Smooth muscle cell (in vitro differentiated cells): ENCODE data around the gene BAG2. TPM values are rescaled to one million over a fixed set of nuclear protein-coding genes. Genes with fewer than 3 reads are reported as not detected.

Experiments used
- DNase-seq: peaks from one replicate; lab custom pipeline; 2025; ENCODE audit not compliant: unreplicated experiment; lab: John Stamatoyannopoulos, UW
- H2AFZ ChIP-seq: fragments of 200-600 bp; sonication (generic); 2 replicates; pipeline ENCODE4 v1.6.0; 2016; ENCODE audit warnings: antibody characterized with exemption, low read depth, mild to moderate bottlenecking
- H3F3A ChIP-seq: fragments of 200-600 bp; sonication (generic); 2 replicates; pipeline ENCODE4 v1.6.0; 2017; ENCODE audit warnings: antibody characterized with exemption, low read depth
- H3K27ac ChIP-seq: fragments of 200-600 bp; sonication (generic); 2 replicates; pipeline ENCODE4 v1.5.1; 2016; ENCODE audit warnings: low read depth, mild to moderate bottlenecking
- H3K27me3 ChIP-seq: fragments of 200-600 bp; sonication (generic); 2 replicates; pipeline ENCODE4 v1.6.1; 2016; ENCODE audit warnings: low read depth, mild to moderate bottlenecking
- H3K36me3 ChIP-seq: fragments of 200-600 bp; sonication (generic); 2 replicates; pipeline ENCODE4 v1.5.1; 2016; ENCODE audit warnings: low read depth
- H3K4me1 ChIP-seq: fragments of 200-600 bp; sonication (generic); 2 replicates; pipeline ENCODE4 v1.5.1; 2016; ENCODE audit warnings: low read depth
- H3K4me2 ChIP-seq: fragments of 200-600 bp; sonication (generic); 2 replicates; pipeline ENCODE4 v1.6.0; 2016; ENCODE audit warnings: mild to moderate bottlenecking
- H3K4me3 ChIP-seq: fragments of 200-600 bp; sonication (generic); 2 replicates; pipeline ENCODE4 v1.5.1; 2016; ENCODE audit warnings: mild to moderate bottlenecking
- H3K79me2 ChIP-seq: fragments of 200-600 bp; sonication (generic); 2 replicates; pipeline ENCODE4 v1.6.0; 2016; ENCODE audit warnings: low read depth, mild to moderate bottlenecking
- H3K9ac ChIP-seq: fragments of 200-600 bp; sonication (generic); 2 replicates; pipeline ENCODE4 v1.6.0; 2016; ENCODE audit warnings: low read depth
- H3K9me3 ChIP-seq: fragments of 200-600 bp; sonication (generic); replicated peaks from 2 replicates; pipeline ENCODE4 v1.5.1; 2016; ENCODE audit warnings: low read depth
- H4K20me1 ChIP-seq: fragments of 200-600 bp; sonication (generic); 2 replicates; pipeline ENCODE4 v1.6.0; 2016; ENCODE audit warnings: low read depth
- WGBS: methylation state at CpG from one replicate; pipeline ENCODE4 v1.1.7; 2016; ENCODE audit warnings: low lambda C conversion rate; 5-methylcytosine and 5-hydroxymethylcytosine counted together
- polyA plus RNA-seq: library from polyadenylated mRNA; unstranded; fragments of >200 nt; fragmentation: Nextera tagmentation; extraction: Ambion mirVana; gene quantifications from 2 replicates; pipeline ENCODE4 v1.2.1, GENCODE V29; 2016
- total RNA-seq: library from RNA; depleted of rRNA; stranded (reverse); fragments of >200 nt; gene quantifications from 2 replicates; pipeline ENCODE4 v1.2.3, GENCODE V29; 2014
- TF ChIP-seq, protein P1 (sequence below): fragments of 200-600 bp; sonication (generic); IDR thresholded peaks from 2 replicates; pipeline ENCODE4 v1.5.1; 2017; ENCODE audit warnings: borderline replicate concordance, mild to moderate bottlenecking, antibody characterized with exemption; ENCODE audit not compliant: insufficient read depth, poor library complexity, severe bottlenecking

Gene BAG2
- total and polyA plus RNA-seq, 2 experiments from 2014 or later: 12.4 to 15.7 TPM

DNA sequence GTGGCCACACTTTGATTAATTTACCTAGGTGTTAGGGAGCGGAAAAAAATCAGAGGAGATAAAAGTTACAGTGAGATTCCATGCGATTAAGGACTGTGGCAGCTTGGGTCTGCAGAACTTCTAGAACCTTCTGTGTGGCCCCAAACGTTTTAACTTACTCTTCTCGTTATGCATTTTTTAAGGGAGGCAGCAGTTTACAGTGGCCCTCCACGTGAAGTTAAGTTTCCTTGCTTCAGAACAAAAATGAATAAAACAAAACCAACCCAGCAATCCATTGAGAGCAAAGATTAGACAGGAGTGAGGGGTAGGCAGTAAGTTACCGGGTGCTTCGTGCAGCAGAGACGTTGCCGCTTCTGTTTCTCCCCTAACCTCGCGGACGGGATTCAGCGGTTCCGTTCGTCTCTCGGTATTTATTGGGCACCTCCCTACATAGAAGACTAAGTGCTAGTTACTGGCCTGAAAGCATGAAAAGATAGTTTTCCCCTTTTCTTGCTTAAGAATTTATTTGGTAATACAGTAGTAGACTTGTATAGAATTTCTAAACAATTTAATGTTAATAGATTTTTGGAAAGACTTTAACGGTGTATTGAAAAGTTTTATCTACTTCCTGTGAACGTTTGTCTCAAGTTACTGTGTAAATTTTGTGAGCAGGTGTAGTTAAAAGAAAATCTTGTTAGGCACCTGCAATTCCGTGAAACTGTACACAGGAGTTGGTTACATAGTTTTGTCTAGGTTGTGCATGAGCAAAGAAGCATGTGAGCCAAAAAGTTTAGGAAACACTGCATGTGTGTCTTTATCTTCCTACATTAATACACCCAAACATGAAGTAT lies 1.1 kb downstream of the BAG2 start:
- Histone ChIP-seq H3K27me3 (no peaks in the 10 kb centered on the region), H3K36me3 (no peaks in the 10 kb centered on the region), H4K20me1 (peaks cover 35% of the 10 kb centered on the region), H3K79me2 (peaks cover 57% of the 10 kb centered on the region), H3K27ac (peak overlapping the region; percentile 70), H3K9ac (peak overlapping the region; percentile 84), H3K4me1 (peaks cover 17% of the 10 kb centered on the region), H3K4me3 (peak overlapping the region; percentile 67), H3F3A (peaks cover 47% of the 10 kb centered on the region), H2AFZ (no peak overlapping the region), H3K4me2 (peak overlapping the region; percentile 88), H3K9me3 (no peaks in the 10 kb centered on the region)
- no peak for DNase-seq
- 2% methylated on average over 19 of the region's 19 CpGs for WGBS
- TF ChIP-seq, protein P1, sequence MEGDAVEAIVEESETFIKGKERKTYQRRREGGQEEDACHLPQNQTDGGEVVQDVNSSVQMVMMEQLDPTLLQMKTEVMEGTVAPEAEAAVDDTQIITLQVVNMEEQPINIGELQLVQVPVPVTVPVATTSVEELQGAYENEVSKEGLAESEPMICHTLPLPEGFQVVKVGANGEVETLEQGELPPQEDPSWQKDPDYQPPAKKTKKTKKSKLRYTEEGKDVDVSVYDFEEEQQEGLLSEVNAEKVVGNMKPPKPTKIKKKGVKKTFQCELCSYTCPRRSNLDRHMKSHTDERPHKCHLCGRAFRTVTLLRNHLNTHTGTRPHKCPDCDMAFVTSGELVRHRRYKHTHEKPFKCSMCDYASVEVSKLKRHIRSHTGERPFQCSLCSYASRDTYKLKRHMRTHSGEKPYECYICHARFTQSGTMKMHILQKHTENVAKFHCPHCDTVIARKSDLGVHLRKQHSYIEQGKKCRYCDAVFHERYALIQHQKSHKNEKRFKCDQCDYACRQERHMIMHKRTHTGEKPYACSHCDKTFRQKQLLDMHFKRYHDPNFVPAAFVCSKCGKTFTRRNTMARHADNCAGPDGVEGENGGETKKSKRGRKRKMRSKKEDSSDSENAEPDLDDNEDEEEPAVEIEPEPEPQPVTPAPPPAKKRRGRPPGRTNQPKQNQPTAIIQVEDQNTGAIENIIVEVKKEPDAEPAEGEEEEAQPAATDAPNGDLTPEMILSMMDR: no peak

DNA sequence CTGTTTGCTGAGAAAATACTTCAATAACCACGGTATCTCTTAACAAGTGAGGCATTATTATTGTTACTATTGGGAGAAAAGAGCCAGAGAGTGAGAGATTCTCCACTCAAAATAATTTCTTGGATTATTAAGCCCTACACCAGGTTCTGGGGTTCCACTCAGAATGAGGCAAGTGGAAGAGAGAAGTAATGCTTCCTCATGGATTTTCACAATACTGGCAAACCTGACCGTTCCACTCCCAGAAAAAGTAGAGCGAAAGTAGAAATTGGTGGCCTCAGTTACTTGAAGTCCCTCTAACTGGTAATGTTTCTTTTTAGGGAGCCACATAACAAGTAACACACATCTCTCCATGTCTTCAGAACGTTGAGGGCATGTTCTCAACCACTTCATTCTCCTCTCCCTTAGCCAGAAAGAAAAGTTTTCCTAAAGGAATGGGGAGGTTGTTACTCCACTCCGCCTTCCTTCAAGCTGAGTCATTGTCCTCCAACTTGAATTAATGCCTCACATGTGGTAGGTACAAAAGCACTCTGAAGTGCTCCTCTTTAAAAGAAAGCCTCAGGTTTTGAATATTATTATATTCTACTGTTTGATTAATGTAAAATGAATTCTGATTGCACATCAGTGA lies 1.9 kb downstream of the BAG2 start:
- Histone ChIP-seq H3K27me3 (no peaks in the 10 kb centered on the region), H3F3A (peaks cover 43% of the 10 kb centered on the region), H3K4me1 (peaks cover 17% of the 10 kb centered on the region), H3K36me3 (no peaks in the 10 kb centered on the region), H3K4me2 (peak overlapping the region; percentile 88), H3K79me2 (peaks cover 64% of the 10 kb centered on the region), H3K9me3 (no peaks in the 10 kb centered on the region), H3K4me3 (peak overlapping the region; percentile 67), H3K9ac (peak overlapping the region; percentile 84), H3K27ac (peak overlapping the region; percentile 70), H4K20me1 (peaks cover 42% of the 10 kb centered on the region), H2AFZ (no peak overlapping the region)
- TF ChIP-seq, protein P1: no peak
- no peak for DNase-seq
- 11% methylated on average over 5 of the region's 5 CpGs for WGBS

DNA sequence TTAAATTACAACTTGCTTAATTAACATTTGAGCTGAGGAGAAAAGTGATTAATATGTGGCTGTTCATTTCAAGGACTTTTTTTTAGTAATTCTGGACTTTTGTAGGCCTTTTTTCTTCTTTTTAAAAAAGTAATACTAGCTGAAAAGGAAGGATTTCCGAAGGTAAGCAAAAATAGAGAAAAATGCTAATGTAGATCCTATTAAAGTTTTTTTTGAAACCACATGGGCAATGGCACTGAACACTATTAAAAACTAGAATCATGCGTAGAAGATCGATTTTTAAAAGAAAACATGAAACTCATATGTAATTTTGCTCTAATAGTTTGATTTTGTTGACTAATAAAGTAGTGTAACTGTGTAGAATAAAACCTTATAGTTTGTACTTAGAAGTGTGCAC lies 2.4 kb downstream of the BAG2 start:
- Histone ChIP-seq H2AFZ (no peak overlapping the region), H3K4me1 (peaks cover 17% of the 10 kb centered on the region)

More for the DNA sequence above, 2.4 kb downstream of the BAG2 start:
- DNase-seq: no peak
- WGBS: 62% methylated on average over 3 of the region's 3 CpGs
- H3K79me2 ChIP-seq: peaks cover 69% of the 10 kb centered on the region
- H3K4me2 ChIP-seq: peak overlapping the region; percentile 88
- H4K20me1 ChIP-seq: peaks cover 47% of the 10 kb centered on the region
- no peaks in the 10 kb centered on the region for H3K36me3 ChIP-seq
- H3F3A ChIP-seq: peaks cover 43% of the 10 kb centered on the region
- H3K27me3 ChIP-seq: no peaks in the 10 kb centered on the region
- H3K9ac ChIP-seq: peak overlapping the region; percentile 84
- no peaks in the 10 kb centered on the region for H3K9me3 ChIP-seq
- peak overlapping the region; percentile 70 for H3K27ac ChIP-seq
- TF ChIP-seq, protein P1: no peak
- H3K4me3 ChIP-seq: peak overlapping the region; percentile 67
